Neuronal stem cell (in vitro differentiated cells): Measurements from ENCODE around the gene MGLL.

Experiments used
- DNase-seq: peaks from one replicate; pipeline ENCODE4 v3.0.0-alpha.2; 2013; ENCODE audit warnings: low spot score
- H2AFZ ChIP-seq: one replicate; pipeline ENCODE4 v1.6.1; 2013; ENCODE audit warnings: mild to moderate bottlenecking, low read length, inconsistent platforms
- H2AK5ac ChIP-seq: 2 replicates; pipeline ENCODE4 v1.6.1; 2013; ENCODE audit warnings: low read depth, mild to moderate bottlenecking, inconsistent platforms, low read length, moderate library complexity, mixed read lengths
- H2BK120ac ChIP-seq: 2 replicates; pipeline ENCODE4 v1.6.1; 2013; ENCODE audit warnings: low read depth, mild to moderate bottlenecking, inconsistent platforms, low read length, moderate library complexity, mixed read lengths
- H2BK12ac ChIP-seq: one replicate; pipeline ENCODE4 v1.6.1; 2013; ENCODE audit warnings: low read length, inconsistent platforms
- H2BK15ac ChIP-seq: 2 replicates; pipeline ENCODE4 v1.6.1; 2013; ENCODE audit warnings: mild to moderate bottlenecking, low read length, inconsistent platforms, mixed read lengths
- H2BK5ac ChIP-seq: one replicate; pipeline ENCODE4 v1.6.1; 2013; ENCODE audit warnings: inconsistent platforms, mild to moderate bottlenecking, low read length, moderate library complexity
- H3K14ac ChIP-seq: one replicate; pipeline ENCODE4 v1.6.1; 2013; ENCODE audit warnings: low read length, inconsistent platforms
- H3K18ac ChIP-seq: 2 replicates; pipeline ENCODE4 v1.6.1; 2013; ENCODE audit warnings: low read length, inconsistent platforms
- H3K23ac ChIP-seq: 2 replicates; pipeline ENCODE4 v1.6.1; 2013; ENCODE audit warnings: low read depth, mild to moderate bottlenecking, mixed read lengths, low read length, inconsistent platforms; ENCODE audit not compliant: poor library complexity
- H3K27ac ChIP-seq: replicated peaks from 3 replicates; pipeline ENCODE4 v1.5.1; 2013; ENCODE audit warnings: low read length, inconsistent platforms
- H3K27me3 ChIP-seq, 3 experiments: 2 replicates each; pipeline ENCODE4 v1.6.1; 2013; ENCODE audit warnings: low read length in 3 of 3, mild to moderate bottlenecking in 2 of 3, inconsistent platforms in 1 of 3, low read depth in 1 of 3, mixed read lengths in 1 of 3, moderate library complexity in 1 of 3; ENCODE audit not compliant: control insufficient read depth in 3 of 3, insufficient read depth in 3 of 3
- H3K36me3 ChIP-seq, 2 donors: replicated peaks in 1 of 2; 2 replicates each; pipeline ENCODE4 v1.6.1; 2013; ENCODE audit warnings: low read length in 2 of 2; ENCODE audit not compliant: control insufficient read depth in 2 of 2, insufficient read depth in 2 of 2
- H3K4ac ChIP-seq: 2 replicates; pipeline ENCODE4 v1.6.1; 2013; ENCODE audit warnings: inconsistent platforms, mild to moderate bottlenecking, low read length, moderate library complexity
- H3K4me1 ChIP-seq, 2 donors: 1 replicate in 1 of 2; 2 replicates in 1 of 2; pipeline ENCODE4 v1.6.1; 2013; ENCODE audit warnings: low read length in 2 of 2, low read depth in 1 of 2; ENCODE audit not compliant: control insufficient read depth in 2 of 2, insufficient read depth in 1 of 2
- H3K4me2 ChIP-seq: one replicate; pipeline ENCODE4 v1.6.1; 2013; ENCODE audit warnings: mild to moderate bottlenecking, low read length, inconsistent platforms; ENCODE audit not compliant: insufficient read depth, poor library complexity, severe bottlenecking
- H3K4me3 ChIP-seq, 2 donors: 2 replicates each; pipeline ENCODE4 v1.5.1; 2013; ENCODE audit warnings: low read length in 2 of 2, mild to moderate bottlenecking in 2 of 2, inconsistent platforms in 1 of 2, moderate library complexity in 1 of 2
- H3K79me1 ChIP-seq: one replicate; pipeline ENCODE4 v1.6.1; 2013; ENCODE audit warnings: low read depth, mild to moderate bottlenecking, inconsistent platforms, low read length, moderate library complexity
- H3K9ac ChIP-seq: one replicate; pipeline ENCODE4 v1.6.1; 2013; ENCODE audit warnings: mild to moderate bottlenecking, low read depth, low read length, inconsistent platforms; ENCODE audit not compliant: poor library complexity
- H3K9me3 ChIP-seq, 2 donors: replicated peaks in 1 of 2; 2 replicates each; pipeline versions ENCODE3 to v1.6.1; 2013; ENCODE audit warnings: low read length in 2 of 2, mild to moderate bottlenecking in 2 of 2, inconsistent platforms in 1 of 2, low read depth in 1 of 2, mixed read lengths in 1 of 2, moderate library complexity in 1 of 2; ENCODE audit not compliant: control insufficient read depth in 2 of 2, insufficient read depth in 1 of 2
- H4K8ac ChIP-seq: one replicate; pipeline ENCODE4 v1.6.1; 2013; ENCODE audit warnings: low read depth, mild to moderate bottlenecking, inconsistent platforms, low read length, moderate library complexity
- H4K91ac ChIP-seq: one replicate; pipeline ENCODE4 v1.6.1; 2013; ENCODE audit warnings: low read length, low read depth, mild to moderate bottlenecking, inconsistent platforms; ENCODE audit not compliant: poor library complexity
- WGBS, 2 donors: extraction: QIAGEN DNeasy Blood & Tissue Kit; methylation state at CpG; one replicate each; pipeline ENCODE4 v1.1.7; 2013; ENCODE audit warnings: missing lambda C conversion rate in 2 of 2, mixed read lengths in 1 of 2; ENCODE audit not compliant: insufficient read length in 2 of 2, insufficient replicate concordance in 1 of 2; ENCODE audit errors: extremely low coverage in 2 of 2; 5-methylcytosine and 5-hydroxymethylcytosine counted together

MGLL gene

DNA sequence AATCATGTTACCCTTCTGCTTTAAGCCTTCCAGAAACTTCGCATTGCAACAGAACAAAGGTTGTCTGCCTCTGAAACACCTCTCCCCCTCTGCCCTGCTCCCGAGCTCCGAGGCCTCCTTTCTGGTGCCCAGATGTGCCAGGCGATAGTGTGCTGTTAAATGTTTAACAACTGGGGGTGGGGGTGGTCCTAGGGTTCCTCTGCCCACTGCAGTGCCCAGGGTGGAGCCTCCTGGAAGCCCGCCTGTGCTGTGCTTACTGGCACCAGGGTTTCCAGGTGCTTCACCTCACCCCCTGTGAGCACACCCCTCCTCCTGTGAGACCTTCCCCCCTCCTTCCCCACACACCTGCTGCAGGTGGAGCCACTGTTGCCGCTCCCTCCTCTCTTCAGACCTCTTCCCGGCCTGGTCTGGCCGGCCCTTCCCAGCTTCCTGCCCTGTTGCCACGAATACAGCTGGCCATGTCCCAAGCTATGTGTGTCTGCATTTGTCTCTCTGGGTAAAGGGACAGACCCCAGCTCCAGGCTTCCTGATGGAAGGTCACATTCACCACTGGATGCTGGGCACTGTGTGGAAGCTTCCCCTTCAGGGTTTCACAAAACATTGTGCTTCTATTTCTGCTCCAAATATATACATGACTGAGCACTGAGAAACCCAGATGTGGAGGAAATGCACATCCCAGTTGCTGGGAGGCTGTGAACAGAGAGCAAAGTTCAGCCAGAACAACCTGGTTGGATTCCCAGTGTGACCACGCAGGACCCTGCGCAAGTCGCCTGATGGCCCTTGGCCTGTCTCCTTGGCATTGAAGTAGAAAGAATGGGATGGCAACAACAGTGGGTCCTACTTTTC lies 37.2 kb downstream of the MGLL start:
- Histone ChIP-seq H4K91ac (no peak overlapping the region), H3K36me3 (no peaks in the 10 kb centered on the region), H2BK120ac (no peak overlapping the region), H3K4ac (no peak overlapping the region), H2BK5ac (no peak overlapping the region), H3K14ac (no peak overlapping the region), H4K8ac (no peak overlapping the region), H2AK5ac (peak overlapping the region; percentile 2), H3K27ac (no peak overlapping the region), H3K27me3 (peaks cover 0 to 27% (median 0%) of the 10 kb centered on the region in 3 experiments), H3K4me3 (no peak overlapping the region), H2BK15ac (no peak overlapping the region), H3K79me1 (no peaks in the 10 kb centered on the region), H3K4me1 (peaks cover 0 to 4% of the 10 kb centered on the region in 2 donors), H3K23ac (no peak overlapping the region), H3K9ac (peak overlapping the region; percentile 25), H2AFZ (no peak overlapping the region), H2BK12ac (no peak overlapping the region), H3K4me2 (no peak overlapping the region), H3K9me3 (no peaks in the 10 kb centered on the region), H3K18ac (no peak overlapping the region)
- WGBS, 2 donors, result no CpG with 5 or more reads among the region's 12 CpGs
- no peak for DNase-seq

GRCh38 chr3:127784283-127784682 lies 38.0 kb downstream of the MGLL start:
- H3K4me2 ChIP-seq, result no peak overlapping the region
- H3K4ac ChIP-seq, result no peak overlapping the region
- no peak overlapping the region for H2BK5ac ChIP-seq
- no CpG with 5 or more reads among the region's 7 CpGs for WGBS, 2 donors
- DNase-seq, result no peak
- H2BK15ac ChIP-seq, result no peak overlapping the region
- no peaks in the 10 kb centered on the region for H3K79me1 ChIP-seq
- H3K23ac ChIP-seq, result no peak overlapping the region
- no peak overlapping the region for H4K8ac ChIP-seq
- H3K36me3 ChIP-seq, result no peaks in the 10 kb centered on the region
- H3K9me3 ChIP-seq, result no peaks in the 10 kb centered on the region
- H3K4me1 ChIP-seq, result peaks cover 0 to 4% of the 10 kb centered on the region in 2 donors
- peak overlapping the region; percentile 20 for H2AK5ac ChIP-seq
- H3K9ac ChIP-seq, result no peak overlapping the region
- no peak overlapping the region for H3K27ac ChIP-seq
- no peak overlapping the region for H3K18ac ChIP-seq
- H4K91ac ChIP-seq, result no peak overlapping the region
- H3K27me3 ChIP-seq, result peaks cover 0 to 27% (median 0%) of the 10 kb centered on the region in 3 experiments
- H2BK12ac ChIP-seq, result no peak overlapping the region
- H2AFZ ChIP-seq, result no peak overlapping the region
- no peak overlapping the region for H2BK120ac ChIP-seq
- no peak overlapping the region for H3K14ac ChIP-seq
- no peak overlapping the region for H3K4me3 ChIP-seq

DNA sequence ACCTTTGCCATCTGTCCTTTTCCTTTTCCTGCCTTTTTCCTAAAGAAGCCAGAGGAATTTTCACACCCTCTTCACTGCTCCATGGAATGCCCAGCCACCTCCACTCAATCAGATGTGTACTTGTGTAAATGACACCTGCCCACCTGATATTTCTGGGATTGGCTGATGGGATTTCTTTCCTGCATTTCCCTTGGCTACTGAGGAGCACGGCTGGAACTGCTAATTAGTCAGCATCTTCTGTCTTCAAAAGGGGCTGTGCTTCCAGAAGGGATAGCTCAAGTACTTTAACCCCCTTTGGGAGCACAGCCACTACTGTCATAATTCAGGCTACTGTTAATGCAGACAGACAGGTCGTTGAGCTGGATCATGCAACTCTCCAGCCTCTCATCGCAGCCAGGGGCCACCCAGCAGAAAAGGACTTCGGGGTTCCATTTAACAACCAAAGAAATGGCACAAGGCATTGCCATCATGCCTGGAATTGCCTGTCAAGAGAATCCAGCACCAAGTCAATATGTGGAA lies 38.6 kb downstream of the MGLL start:
- Histone ChIP-seq H2BK120ac (no peak overlapping the region), H3K23ac (no peak overlapping the region), H2BK5ac (no peak overlapping the region), H3K18ac (no peak overlapping the region), H4K91ac (no peak overlapping the region), H4K8ac (no peak overlapping the region), H3K36me3 (no peaks in the 10 kb centered on the region), H3K27ac (no peak overlapping the region), H2AFZ (no peak overlapping the region), H3K79me1 (no peaks in the 10 kb centered on the region), H3K9me3 (no peaks in the 10 kb centered on the region), H3K14ac (no peak overlapping the region), H3K4me3 (no peak overlapping the region), H3K9ac (no peak overlapping the region), H3K27me3 (peaks cover 0 to 27% (median 0%) of the 10 kb centered on the region in 3 experiments), H2BK15ac (no peak overlapping the region), H2AK5ac (no peak overlapping the region), H3K4ac (no peak overlapping the region), H3K4me2 (no peak overlapping the region), H3K4me1 (peaks cover 0 to 4% of the 10 kb centered on the region in 2 donors), H2BK12ac (no peak overlapping the region)
- no peak for DNase-seq
- no CpG with 5 or more reads among the region's 4 CpGs for WGBS, 2 donors

DNA sequence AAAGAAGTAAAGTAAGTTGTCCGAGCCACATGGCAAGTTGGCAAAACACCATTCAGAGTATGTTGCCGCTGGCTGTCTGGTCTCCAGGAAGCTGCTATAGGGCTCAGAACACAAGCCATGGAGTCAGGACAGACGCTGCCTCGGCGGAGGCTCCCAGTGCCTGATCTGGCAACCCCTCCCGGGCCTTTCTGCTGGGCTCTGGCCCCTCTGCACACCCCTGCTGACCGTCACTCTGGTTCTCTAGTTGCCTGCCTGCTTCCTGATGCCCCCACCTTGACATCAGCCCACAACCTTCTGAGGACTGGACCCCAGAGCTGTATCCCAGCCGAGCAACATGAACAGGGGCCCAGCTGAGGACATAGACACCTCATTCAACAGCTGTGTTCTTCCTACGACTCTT lies 39.1 kb downstream of the MGLL start:
- H3K4ac ChIP-seq, result no peak overlapping the region

More for the DNA sequence above, 39.1 kb downstream of the MGLL start:
- Histone ChIP-seq H2AFZ (no peak overlapping the region), H2BK5ac (no peak overlapping the region), H3K4me1 (peaks cover 0 to 4% of the 10 kb centered on the region in 2 donors), H3K36me3 (no peaks in the 10 kb centered on the region), H3K23ac (no peak overlapping the region), H3K79me1 (no peaks in the 10 kb centered on the region), H2BK12ac (no peak overlapping the region), H4K91ac (no peak overlapping the region), H3K27ac (no peak overlapping the region), H3K4me3 (no peak overlapping the region), H3K4me2 (no peak overlapping the region), H2BK120ac (no peak overlapping the region), H4K8ac (no peak overlapping the region), H2AK5ac (no peak overlapping the region), H2BK15ac (no peak overlapping the region), H3K27me3 (peaks cover 0 to 27% (median 0%) of the 10 kb centered on the region in 3 experiments), H3K9me3 (no peaks in the 10 kb centered on the region), H3K9ac (no peak overlapping the region), H3K18ac (peak overlapping the region; percentile 28), H3K14ac (no peak overlapping the region)
- DNase-seq, result no peak
- no CpG with 5 or more reads among the region's 9 CpGs for WGBS, 2 donors
